Measurements from ENCODE around the gene CENPM.

Gene CENPM

GRCh38 chr22:41893591-41894375 lies 53.2 kb downstream of the CENPM start:
- no peak for DNase-seq (ENCODE audit: low spot score)

DNA sequence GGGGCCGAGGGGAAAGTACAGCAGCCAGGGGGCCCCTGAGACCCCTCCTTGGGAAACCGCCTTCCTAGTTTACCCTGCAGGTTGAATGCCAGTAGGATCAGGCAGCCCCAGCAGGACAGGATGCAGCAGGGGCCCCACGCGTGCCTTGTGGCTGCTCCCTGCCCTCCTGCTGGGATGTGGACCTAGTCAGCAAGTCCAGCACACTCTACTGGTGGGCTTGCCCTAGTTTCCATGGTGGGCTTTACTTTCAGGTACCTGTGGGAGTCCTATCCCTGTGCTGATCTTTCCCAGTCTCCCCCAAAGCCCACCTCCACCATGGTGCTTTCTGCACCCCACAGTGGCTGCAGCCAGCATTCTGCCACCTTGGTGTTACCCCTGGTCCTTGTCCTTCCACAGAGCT lies 54.2 kb downstream of the CENPM start:
- no peak for DNase-seq (ENCODE audit: low spot score)

GRCh38 chr22:41891407-41891806 lies 55.5 kb downstream of the CENPM start:
- no peak for DNase-seq (ENCODE audit: low spot score)
